HG02642 (cell line): Measurements from ENCODE around the gene SAMD3.
"Not testable (repeated sequence)": the region's sequence is repeated elsewhere in the genome, so short reads cannot be mapped to it uniquely, and the experiment has no call there.

Experiments
- ATAC-seq: cut with Tn5 transposase; IDR thresholded peaks from one replicate; pipeline ENCODE4 v1.9.1; 2021; ENCODE audit warnings: mild to moderate bottlenecking; ENCODE audit not compliant: unreplicated experiment, poor library complexity

Gene SAMD3

GRCh38 chr6:130222775-130223174 is at the start of gene SAMD3:
SAMD3 (minus strand) TSS chr6:130222951; CDS start chr6:130215273, 7,678 bp downstream.
- ATAC-seq = no peak

- ATAC-seq = peak; percentile 82
Measured at GRCh38 chr6:130269969-130270635, 47.4 kb upstream of the SAMD3 start.

GRCh38 chr6:130265553-130265952 is 42.8 kb upstream of the SAMD3 start:
- ATAC-seq = not testable (repeated sequence)

- ATAC-seq = no peak
Measured at GRCh38 chr6:130262008-130262407, 39.3 kb upstream of the SAMD3 start.

GRCh38 chr6:130261558-130261957 is 38.8 kb upstream of the SAMD3 start:
- not testable (repeated sequence) for ATAC-seq

- ATAC-seq = peak; percentile 46
Measured at GRCh38 chr6:130260614-130261241, 38.0 kb upstream of the SAMD3 start.

- peak; percentile 69 for ATAC-seq
Measured at GRCh38 chr6:130260050-130260462, 37.3 kb upstream of the SAMD3 start.

- ATAC-seq = peak; percentile 14
Measured at GRCh38 chr6:130259557-130259956, 36.8 kb upstream of the SAMD3 start.

- no peak for ATAC-seq
Measured at GRCh38 chr6:130259140-130259539, 36.4 kb upstream of the SAMD3 start.

- no peak for ATAC-seq
Measured at GRCh38 chr6:130252527-130253237, 29.9 kb upstream of the SAMD3 start.

GRCh38 chr6:130245267-130245666 is 22.5 kb upstream of the SAMD3 start:
- ATAC-seq = no peak

GRCh38 chr6:130244728-130245127 is 22.0 kb upstream of the SAMD3 start:
- ATAC-seq = no peak

GRCh38 chr6:130240232-130240631 is 17.5 kb upstream of the SAMD3 start:
- no peak for ATAC-seq

GRCh38 chr6:130239755-130240154 is 17.0 kb upstream of the SAMD3 start:
- no peak for ATAC-seq

- no peak for ATAC-seq
Measured at GRCh38 chr6:130233330-130233729, 10.6 kb upstream of the SAMD3 start.

- not testable (repeated sequence) for ATAC-seq
Measured at GRCh38 chr6:130230531-130230930, 7.8 kb upstream of the SAMD3 start.

GRCh38 chr6:130229645-130230044 is 6.9 kb upstream of the SAMD3 start:
- ATAC-seq = no peak

- ATAC-seq = peak; percentile 100
Measured at GRCh38 chr6:130223508-130223907, 757 bp upstream of the SAMD3 start.

- no peak for ATAC-seq
Measured at GRCh38 chr6:130218134-130218533, 4.6 kb downstream of the SAMD3 start.

- ATAC-seq = no peak
Measured at GRCh38 chr6:130216620-130217019, 6.1 kb downstream of the SAMD3 start.

- no peak for ATAC-seq
Measured at GRCh38 chr6:130215526-130215925, 7.2 kb downstream of the SAMD3 start.
